ENCODE results near the gene TTC7B.

- no peak for TF ChIP-seq CTCF (IDR thresholded peaks at IDR 0.05)
- TF ChIP-seq POLR2A (IDR thresholded peaks at IDR 0.05) = no peak
Observed at GRCh38 chr14:90569201-90569600, 247.0 kb downstream of the TTC7B start.

Measured in Peyer's patch (tissue), 4 donors.